Retina (tissue), 1 donor: ENCODE data around the gene MYOC.
"Not testable (repeated sequence)": the region's sequence is repeated elsewhere in the genome, so short reads cannot be mapped to it uniquely, and the experiment has no call there.

ENCODE experiments used
- DNase-seq: peaks from one replicate; pipeline ENCODE4 v3.0.0-alpha.2; 2016

The MYOC gene

DNA sequence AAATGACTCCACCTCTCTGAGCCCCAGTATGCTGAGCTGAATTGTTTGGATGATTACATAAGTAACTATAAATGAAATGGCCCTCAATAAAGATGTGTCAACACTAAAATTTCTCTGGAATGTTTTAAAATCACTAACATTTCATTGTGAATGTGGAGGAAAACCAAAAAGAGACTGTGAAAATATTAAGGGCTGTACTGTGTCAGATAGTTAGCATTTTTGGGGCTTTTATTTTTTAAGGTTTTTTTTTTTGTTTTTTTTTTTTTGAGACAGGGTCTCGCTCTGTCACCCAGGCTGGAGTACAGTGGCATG lies 6.3 kb downstream of the MYOC start:
- DNase-seq, result no peak

DNA sequence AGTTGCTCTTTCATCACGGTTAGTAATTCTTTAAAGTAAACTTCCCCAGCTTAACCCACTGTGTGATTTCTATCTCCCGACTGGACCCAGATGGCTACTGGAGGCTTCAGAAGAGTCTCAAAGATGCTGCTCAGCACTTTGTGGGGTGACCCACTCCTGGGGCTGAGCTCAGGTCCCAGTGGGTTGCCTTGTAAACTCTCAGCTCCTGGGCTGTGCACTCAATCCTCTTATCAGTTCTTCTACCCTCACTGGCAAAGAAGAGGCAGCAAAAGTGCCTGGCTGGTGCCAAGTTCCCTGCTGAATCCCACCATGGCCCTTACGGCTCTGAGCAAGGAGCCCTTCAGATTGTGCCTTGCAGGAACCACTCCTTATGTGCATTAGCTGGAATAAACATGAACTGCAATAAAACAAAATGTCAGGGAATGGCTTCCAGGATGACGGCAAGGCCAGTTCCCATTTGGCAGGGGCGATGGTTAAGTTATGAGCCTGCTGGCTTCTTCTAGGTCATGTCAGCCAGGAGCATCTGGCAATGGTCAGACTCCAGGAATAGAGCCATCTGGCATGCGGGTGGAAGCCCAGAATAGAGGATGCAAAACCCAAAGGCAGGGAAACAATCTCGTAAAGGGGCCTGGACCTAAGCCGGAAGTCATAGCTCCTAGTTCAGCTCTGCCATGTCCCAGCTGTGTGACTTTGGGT lies 6.8 kb downstream of the MYOC start:
- DNase-seq, result no peak

DNA sequence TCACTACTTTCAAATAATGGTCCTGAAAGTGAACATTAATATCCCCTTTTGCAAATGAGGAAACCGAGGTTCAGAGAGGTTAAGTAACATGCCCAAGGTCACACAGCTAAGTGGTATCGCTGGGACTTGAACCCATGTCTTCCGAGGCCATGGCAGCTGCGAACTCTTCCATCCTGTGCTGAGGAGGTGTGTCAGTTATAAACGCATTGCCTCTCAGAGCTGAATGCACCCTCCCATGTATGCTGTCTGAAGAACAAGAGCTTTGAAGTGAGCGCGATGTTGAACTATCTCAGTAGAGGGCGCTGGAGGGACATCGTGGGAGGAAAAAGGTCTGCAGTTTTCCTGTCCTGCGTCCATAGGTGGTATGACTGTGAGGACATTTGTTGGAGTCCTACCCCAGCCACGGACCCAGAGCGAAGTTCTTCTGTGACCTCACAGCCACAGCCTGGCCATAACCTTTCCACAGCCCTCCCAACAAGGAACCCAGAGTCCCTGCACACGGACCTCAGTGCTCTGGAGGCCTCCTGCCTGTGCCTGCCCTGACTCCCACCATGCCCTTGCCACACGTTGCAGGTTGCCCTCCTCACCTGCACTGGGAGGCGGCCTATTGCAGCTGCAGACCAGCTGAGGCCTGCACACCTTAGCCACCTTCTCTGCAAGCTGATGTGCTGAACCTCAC lies 7.5 kb downstream of the MYOC start:
- DNase-seq, result peak; percentile 83

DNA sequence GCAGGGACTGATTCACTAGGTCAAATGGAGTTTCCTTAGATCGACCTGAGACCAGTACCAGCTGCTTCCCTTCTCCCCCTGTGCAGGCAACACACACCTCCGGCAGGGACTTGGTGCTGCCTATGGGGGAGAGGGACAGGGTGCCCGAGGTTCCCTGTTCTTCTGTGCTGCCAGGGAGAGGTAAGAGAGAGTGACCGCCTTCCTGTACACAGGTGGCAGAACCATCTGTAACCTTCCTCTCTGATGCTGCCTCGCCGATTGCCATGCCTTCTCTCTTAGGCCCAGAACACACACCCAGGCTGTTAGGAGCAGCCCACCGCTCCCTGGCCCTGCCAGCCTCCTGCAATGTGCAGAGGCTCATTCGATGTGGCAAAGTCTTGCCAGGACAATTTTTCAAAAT lies 9.3 kb downstream of the MYOC start:
- DNase-seq, result no peak

DNA sequence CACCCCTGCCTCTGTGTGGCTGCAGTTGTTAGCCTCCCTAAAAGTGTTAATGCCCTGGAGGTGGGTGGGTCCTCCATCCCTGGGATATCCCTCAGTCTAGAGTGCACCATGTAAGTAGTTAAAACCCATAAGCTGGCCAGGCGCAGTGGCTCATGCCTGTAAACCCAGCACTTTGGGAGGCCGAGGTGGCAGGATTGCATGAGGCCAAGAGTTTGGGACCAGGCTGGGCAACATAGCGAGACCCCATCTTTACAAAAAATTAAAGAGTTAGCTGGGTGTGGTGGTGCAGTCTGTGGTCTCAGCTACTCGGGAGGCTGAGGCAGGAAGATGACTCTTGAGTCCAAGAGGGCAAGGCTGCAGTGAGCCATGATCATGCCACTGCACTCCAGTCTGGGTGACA lies 10.3 kb downstream of the MYOC start:
- no peak for DNase-seq

DNA sequence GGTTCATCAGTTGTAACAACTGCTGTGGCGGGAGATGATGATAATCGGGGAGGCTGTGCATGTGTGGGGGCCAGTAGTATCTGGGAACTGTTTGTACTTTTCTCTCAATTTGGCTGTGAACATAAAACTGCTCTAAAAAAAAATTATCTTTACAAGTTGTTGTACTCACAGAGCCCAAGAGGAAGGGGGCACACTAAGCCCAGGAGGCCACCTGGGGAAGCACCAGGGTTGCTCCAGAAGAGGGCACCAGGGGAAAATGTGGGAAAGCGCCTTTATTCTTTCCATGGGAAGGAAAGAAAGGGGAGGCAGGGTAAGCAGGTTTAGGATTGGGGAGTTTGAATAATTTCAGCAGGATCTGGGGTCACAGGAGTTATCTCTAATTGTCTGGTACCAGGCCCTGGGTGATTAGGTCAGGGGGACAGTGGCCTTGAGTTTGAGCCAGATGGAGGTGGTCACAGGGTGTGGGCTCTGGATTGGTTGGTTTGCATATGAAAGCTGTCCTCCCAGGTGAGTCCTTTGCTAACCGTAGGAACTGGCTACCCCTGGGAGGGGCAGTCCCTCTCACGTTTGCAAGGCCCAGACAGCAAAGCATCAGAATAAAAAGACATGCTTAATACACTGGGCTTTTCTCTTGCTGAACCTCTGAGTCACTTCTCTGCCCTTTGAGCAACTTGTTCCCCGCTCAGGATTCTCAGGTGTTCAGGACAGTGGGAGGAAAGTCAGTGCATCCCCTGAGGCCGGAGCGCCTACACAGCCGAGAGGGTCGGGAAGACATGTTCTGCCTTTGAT lies 11.2 kb downstream of the MYOC start:
- no peak for DNase-seq

DNA sequence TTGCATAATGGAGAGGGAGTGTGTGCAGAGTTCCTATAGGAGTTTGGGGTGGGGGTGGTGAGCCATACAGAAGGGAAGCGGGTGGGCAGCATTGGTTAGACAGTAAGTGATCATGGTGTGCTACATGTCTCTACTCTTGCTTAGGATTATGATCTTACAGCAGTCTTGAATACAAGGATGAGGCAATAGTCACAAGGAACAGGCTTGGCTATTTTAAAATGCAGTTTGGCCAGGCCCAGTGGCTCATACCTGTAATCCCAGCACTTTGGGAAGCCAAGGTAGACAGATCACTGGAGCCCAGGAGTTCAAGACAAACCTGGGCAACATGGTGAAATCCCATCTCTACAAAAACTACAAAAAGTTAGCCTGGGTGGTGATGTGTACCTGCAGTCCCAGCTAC lies 12.3 kb downstream of the MYOC start:
- DNase-seq, result no peak

DNA sequence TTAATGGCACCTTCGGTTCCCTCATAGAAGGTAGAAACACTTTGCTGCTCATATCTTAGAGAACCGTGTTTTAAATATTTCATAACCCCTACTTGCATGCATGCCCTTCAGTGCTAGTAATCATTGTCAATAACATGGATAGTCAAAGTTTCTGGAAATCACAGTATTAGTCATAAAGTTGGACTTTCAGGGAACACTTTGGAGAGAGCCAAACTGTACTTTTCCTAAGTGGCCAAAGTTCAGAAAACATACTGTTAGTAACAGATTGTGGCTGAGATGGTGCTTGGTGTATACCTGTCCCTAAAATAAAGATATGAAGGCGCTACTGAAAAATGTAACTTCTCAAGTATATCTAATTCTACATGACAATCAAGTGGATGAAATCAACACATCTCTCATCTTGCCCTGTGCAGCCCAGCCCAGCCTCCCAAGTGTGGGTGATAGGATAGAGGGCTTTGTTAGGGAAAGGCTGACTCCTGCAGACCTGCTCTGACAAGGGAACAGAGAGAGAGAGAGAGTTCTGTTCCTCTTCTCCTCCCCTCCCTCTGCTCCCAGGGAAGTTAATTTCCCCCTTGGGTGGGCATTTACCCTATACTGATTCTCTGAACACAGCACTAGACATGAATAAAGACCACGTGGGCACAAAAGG lies 14.4 kb downstream of the MYOC start:
- no peak for DNase-seq

DNA sequence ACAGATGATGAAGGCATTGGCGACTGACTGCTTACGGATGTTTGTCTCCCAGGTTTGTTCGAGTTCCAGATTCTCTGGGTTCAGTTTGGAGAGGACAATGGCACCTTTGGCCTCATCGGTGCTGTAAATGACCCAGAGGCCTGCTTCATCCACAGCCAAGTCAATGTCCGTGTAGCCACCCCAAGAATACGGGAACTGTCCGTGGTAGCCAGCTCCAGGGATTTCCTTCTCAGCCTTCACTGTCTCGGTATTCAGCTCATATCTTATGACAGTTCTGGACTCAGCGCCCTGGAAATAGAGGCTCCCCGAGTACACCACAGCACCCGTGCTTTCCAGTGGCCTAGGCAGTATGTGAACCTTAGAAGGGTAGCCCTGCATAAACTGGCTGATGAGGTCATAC lies 16.3 kb downstream of the MYOC start:
- no peak for DNase-seq

DNA sequence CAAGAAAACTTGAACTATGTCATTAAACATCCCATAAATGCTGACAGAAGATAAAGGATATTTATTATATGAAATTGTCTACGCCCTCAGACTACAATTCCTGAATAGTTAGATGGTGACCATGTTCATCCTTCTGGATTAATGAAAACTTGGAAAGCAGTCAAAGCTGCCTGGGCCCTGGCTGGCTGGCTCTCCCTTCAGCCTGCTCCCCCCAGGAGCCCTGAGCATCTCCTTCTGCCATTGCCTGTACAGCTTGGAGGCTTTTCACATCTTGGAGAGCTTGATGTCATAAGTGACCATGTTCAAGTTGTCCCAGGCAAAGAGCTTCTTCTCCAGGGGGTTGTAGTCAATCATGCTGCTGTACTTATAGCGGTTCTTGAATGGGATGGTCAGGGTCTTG lies 16.8 kb downstream of the MYOC start:
- DNase-seq, result no peak

DNA sequence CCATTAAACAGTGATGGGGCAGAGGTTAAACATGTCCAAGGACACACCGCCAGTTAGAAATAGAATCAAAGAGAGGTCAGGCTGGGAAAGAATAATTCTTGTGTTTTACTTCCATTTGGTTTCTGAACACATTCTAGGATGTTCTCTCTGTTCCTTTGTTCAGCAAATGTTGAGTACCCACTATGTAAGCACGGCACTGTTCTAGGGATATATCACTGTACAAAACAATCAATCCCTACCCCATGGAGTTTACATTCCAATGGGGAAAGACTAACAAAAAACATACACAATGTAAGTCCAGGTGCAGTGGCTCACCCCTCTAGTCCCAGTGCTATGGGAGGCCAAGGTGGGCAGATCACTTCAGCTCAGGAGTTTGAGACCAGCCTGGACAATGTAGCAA lies 24.3 kb downstream of the MYOC start:
- DNase-seq, result no peak

DNA sequence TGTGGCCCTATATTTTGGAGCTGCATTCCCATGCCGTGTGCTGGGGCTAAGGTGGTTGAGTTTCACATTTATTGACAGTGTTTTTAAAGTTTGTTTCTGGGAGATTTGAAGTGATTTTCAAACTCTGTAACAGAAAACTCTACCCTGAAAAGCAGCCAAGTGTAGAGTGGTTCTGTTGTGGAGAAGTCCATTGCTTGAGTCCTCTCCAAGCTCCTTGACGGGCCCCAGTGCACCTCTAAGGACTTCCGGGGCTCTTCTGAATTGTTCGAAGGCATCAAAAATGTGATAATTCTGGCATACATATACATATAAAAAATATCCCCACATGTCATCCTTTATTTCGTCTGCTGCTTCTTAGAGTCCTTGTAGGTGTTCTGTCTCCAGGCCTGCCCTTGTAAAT lies 25.5 kb downstream of the MYOC start:
- DNase-seq, result no peak

DNA sequence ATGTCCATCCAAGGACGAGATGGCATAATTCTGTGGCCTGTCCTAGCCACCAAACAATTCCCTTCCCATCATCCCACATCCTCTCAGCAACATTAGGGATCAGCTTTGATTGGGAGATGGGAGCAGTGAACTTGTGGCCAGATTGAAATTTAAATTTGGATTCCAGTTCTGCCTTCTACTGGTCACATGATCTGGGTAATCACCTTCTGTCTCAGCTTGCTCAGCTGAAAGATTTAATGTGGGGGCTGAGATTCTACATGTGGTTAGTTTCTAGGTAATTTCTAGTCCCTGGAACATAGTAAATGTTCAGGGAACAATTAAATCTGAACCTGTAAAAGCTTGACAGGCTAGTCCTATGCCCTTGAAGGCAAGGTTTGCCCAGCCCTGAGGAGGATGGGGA lies 27.3 kb downstream of the MYOC start:
- DNase-seq, result no peak

DNA sequence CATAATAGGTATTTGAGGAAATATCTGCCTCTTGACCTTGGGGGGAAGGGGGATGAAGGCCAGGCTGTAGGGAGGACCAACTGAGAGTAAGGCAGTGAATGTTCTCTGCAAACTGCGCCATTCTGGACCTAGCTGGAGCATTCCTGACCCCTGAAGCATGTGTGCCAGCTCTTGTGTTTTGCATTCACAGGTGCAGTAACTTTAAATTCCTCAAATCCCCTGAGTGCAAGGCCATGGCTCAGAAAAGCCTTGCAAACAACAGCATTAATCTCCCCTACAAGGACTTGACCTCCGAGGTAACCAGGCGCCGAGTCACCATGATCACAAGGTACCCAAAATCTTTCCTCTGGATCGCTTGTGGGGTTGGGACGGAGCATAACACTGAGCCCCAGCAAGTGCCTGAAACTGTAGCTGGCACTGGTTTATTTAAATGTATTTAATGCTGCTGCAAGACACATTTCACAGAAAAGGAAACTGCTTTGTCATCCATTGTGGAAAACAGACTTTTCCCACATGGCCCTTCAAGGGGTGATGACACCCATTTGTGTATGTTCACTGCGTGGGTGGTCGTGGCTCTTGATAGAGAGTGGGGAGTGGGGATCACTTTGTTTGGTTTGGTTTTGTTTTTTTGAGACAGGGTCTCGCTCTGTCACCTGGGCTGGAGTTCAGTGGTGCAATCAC lies 28.7 kb downstream of the MYOC start:
- DNase-seq, result no peak

DNA sequence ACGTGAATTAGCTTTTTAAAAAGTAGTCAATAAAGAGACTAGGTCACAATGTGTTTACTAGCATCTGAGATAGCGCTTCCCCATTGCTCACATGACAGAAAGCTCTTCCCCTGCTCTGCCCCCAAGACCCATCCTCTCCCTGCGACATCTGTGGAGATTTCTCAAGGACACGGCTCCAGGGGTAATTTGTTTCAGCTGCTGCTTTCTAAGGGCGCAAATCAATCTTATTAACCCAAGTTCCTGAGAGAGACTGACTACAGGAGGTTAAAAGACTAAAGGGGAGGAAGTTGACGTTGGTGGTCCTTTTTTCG lies 30.4 kb downstream of the MYOC start, which contains the start of gene MYOCOS:
Gene MYOCOS, plus strand, starts transcription at position 92 of the 311 bp plus-strand sequence. CDS start 1,641 bp downstream, outside the sequence.
- DNase-seq, result peak; percentile 6

DNA sequence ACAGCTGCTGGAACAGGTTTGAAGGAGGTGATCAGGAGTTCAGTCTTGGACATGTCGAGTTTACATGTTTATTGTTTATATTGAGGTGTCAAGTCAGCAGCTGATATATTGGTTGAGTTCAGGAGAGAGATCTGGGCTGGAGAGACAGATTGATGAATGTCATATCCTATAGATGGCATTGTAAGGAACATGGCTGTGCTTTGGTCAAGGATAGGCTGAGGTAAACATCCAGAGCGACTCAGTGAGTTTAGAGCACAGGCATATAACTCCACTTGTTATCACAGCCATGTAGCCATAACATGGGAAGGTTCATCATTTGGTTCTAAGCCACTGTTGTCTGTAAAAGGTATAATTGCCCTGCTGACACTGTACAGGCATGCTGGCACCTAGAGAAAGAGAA lies 35.9 kb downstream of the MYOC start:
- no peak for DNase-seq

DNA sequence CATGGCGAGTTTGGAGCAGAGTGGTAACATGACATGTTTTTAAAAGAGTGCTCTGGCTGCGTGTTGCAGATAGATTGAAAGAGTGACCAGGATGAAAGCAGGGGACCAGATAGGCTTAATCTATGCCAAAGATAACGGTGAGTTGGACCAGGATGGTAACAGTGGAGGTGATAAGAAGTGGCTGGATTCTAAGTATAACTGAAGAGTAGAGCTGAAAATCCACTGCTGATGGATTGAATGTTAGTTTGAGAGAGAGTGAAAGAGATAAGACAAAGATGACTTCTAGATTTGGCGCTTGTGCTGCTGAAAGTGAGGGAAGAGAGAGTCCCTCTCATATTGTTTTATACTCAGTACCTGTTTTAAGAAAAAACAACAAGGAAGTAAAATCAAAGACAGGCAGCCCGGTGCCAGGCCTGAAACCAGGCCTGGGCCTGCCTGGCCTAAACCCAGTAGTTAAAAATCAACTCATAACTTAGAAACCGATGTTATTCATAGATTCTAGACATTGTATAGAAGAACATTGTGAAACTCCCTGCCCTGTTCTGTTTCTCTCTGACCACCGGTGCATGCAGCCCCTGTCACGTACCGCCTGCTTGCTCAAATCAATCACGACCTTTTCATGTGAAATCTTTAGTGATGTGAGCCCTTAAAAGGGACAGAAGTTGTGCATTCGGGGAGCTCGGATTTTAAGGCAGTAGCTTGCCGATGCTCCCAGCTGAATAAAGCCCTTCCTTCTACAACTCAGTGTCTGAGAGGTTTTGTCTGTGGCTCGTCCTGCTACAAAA lies 37.2 kb downstream of the MYOC start:
- not testable (repeated sequence) for DNase-seq

DNA sequence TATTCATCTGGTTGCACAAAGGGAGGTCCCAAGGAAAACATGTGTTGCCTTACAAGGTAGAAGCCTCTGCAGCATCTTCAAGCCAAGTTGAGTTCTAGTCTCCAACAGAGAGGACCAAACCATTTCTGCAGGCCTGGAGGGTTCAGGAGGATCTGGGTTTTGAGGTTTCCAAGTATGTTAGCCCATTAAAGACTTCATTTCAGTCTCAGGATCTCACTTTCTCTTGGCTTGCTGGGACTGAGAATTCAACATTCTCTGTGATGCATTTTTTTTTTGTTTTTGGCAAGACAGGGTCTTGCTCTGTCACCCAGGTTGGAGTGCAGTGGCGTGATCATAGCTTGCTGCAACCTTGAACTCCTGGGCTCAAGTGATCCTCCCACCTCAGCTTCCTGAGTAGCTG lies 39.2 kb downstream of the MYOC start:
- DNase-seq, result no peak

DNA sequence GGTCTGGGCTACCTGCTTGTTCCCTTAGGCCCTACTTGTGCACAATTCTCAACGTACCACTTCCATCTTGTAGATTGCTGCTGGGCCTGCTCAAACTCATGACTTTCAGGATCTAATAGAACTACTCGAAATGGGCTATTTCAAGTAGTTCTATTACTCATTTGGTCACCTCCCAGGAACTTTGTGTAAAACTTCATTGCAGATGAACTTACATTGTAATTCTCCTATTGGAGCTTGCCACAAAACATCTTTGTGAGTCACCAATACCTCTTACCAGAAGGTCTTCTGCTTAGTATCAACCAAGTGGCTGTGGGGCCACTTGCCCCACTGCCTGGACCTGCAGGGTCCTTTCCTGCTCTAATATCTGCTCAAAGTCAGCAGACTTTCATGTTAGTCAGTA lies 41.2 kb downstream of the MYOC start:
- DNase-seq, result no peak

DNA sequence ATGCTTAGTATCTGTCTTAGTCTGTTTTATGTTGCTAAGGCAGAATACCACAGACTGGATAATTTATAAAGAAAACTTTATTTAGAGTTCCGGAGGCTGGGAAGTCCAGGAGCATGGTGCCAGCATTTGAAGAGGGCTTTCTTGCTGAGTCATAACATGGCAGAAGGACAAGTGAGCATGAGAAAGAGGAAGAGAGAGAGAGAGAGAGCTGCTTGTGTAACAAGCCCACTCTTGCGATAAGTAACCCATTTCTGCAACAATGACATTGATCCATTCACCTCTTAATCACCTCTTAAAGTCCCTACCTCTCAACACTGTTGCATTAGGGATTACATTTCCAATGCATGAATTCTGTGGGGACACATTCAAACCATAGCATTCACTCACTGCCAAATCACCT lies 42.1 kb downstream of the MYOC start:
- DNase-seq, result no peak

DNA sequence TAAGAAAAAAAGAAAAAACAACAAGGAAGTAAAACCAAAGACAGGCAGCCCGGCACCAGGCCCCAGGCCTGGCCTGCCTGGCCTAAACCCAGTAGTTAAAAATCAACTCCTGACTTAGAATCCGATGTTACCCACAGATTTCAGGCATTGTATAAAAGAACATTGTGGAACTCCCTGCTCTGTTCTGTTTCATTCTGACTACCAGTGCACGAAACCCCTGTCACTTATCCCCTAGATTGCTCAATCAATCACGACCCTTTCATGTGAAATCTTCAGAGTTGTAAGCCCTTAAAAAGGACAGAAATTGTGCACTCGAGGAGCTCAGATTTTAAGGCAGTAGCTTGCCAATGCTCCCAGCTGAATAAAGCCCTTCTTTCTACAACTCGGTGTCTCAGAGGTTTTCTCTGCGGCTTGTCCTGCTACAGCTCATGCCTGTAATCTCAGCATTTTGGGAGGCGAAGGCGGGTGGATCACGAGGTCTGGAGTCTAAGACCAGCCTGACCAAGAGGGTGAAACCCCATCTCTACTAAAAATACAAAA lies 46.0 kb downstream of the MYOC start:
- no peak for DNase-seq

DNA sequence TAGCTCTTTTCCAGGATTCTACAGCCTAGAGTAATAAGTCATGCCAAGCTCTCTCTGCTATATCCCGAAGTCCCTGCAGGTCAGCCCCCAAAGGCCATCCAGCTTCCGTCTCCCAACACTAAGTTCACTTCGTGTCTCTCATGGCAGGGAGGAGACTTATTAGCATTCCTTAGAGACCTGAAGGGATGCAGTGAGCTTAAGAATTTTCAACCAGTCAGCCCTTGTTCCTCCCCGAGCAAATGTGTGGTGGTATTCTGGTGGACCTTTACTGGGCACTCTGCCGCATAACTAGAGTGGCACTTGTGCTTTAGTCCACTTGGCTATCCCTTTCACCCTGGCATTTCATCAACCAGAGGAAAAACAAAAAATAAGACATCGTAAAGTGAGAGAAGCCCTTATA lies 49.4 kb downstream of the MYOC start:
- DNase-seq, result not testable (repeated sequence)
